ENCODE measurements around the gene MRPL36.

DNA sequence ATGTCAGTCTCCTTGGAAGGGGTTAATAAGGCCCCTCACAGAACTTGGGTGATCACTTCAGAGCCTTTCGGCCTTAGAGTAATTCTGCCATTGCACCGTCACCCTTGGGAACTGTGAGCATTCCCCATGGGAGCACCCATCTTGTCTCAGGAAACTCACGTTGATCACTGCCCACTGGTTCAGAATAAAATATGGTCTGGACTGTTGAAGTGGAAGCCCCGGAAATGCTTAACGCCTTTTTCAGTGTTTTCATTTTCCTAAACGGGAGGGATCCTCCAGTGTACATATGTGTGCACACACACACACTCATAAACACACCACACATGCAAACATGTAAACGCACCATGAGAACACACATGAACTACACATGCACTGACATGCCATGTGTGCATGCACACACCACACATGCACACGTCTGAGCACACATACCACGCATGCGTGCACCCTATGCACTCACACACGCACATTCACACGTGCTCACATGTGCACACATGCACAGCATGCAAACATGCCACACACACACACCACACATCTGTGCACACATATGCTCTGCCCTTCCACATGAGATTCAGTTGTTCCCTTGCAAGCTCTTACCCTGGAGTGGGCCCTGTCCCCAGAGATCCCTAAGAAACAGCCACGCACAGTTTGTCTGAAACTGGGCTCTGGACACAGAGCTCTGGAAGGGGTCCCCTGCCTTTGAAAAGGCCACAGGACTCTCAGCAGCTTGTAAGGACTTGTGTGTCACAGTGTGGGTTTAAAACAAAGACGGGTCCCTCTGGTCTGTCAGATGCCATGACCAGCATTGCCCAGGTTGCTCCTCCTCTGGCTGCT, 17.0 kb downstream of the MRPL36 start:
- no peak for TF ChIP-seq MTA3 (IDR thresholded peaks at IDR 0.05; ENCODE audit: borderline replicate concordance)
- no peak for TF ChIP-seq KLF1 (tag; IDR thresholded peaks at IDR 0.05)
- no peak for TF ChIP-seq ZKSCAN3 (CRISPR knock-in tag; IDR thresholded peaks at IDR 0.05)
- TF ChIP-seq, protein P1, sequence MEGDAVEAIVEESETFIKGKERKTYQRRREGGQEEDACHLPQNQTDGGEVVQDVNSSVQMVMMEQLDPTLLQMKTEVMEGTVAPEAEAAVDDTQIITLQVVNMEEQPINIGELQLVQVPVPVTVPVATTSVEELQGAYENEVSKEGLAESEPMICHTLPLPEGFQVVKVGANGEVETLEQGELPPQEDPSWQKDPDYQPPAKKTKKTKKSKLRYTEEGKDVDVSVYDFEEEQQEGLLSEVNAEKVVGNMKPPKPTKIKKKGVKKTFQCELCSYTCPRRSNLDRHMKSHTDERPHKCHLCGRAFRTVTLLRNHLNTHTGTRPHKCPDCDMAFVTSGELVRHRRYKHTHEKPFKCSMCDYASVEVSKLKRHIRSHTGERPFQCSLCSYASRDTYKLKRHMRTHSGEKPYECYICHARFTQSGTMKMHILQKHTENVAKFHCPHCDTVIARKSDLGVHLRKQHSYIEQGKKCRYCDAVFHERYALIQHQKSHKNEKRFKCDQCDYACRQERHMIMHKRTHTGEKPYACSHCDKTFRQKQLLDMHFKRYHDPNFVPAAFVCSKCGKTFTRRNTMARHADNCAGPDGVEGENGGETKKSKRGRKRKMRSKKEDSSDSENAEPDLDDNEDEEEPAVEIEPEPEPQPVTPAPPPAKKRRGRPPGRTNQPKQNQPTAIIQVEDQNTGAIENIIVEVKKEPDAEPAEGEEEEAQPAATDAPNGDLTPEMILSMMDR (IDR thresholded peaks at IDR 0.05 in 2 of 3, conservative IDR thresholded peaks at IDR 0.05 in 1 of 3; ENCODE audit: insufficient read depth in 2 of 3, low read depth in 1 of 3, low read length in 3 of 3), result no peak
- no peak for TF ChIP-seq BMI1 (IDR thresholded peaks at IDR 0.05; ENCODE audit: low read length)
- no peak for TF ChIP-seq ZNF212 (CRISPR knock-in tag; IDR thresholded peaks at IDR 0.05)
- TF ChIP-seq, protein P2, sequence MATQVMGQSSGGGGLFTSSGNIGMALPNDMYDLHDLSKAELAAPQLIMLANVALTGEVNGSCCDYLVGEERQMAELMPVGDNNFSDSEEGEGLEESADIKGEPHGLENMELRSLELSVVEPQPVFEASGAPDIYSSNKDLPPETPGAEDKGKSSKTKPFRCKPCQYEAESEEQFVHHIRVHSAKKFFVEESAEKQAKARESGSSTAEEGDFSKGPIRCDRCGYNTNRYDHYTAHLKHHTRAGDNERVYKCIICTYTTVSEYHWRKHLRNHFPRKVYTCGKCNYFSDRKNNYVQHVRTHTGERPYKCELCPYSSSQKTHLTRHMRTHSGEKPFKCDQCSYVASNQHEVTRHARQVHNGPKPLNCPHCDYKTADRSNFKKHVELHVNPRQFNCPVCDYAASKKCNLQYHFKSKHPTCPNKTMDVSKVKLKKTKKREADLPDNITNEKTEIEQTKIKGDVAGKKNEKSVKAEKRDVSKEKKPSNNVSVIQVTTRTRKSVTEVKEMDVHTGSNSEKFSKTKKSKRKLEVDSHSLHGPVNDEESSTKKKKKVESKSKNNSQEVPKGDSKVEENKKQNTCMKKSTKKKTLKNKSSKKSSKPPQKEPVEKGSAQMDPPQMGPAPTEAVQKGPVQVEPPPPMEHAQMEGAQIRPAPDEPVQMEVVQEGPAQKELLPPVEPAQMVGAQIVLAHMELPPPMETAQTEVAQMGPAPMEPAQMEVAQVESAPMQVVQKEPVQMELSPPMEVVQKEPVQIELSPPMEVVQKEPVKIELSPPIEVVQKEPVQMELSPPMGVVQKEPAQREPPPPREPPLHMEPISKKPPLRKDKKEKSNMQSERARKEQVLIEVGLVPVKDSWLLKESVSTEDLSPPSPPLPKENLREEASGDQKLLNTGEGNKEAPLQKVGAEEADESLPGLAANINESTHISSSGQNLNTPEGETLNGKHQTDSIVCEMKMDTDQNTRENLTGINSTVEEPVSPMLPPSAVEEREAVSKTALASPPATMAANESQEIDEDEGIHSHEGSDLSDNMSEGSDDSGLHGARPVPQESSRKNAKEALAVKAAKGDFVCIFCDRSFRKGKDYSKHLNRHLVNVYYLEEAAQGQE (IDR thresholded peaks at IDR 0.05; ENCODE audit: borderline replicate concordance), result no peak
- TF ChIP-seq, protein P2 (CRISPR knock-in tag; IDR thresholded peaks at IDR 0.05; ENCODE audit: low read depth), result no peak

Measured in K562 (cell line).